Panc1 (cell line): ENCODE measurements around the gene PITX1. TPM values are rescaled to one million over a fixed set of nuclear protein-coding genes. Genes with fewer than 3 reads are reported as not detected.

Experiments used
- ATAC-seq: fragments of 200-7000 bp; cut with Tn5 transposase; 2 replicates; pipeline ENCODE4 v1.9.1; 2020; ENCODE audit warnings: mild to moderate bottlenecking, moderate library complexity
- BruUV-seq: library from RNA; stranded (reverse); fragments of 400-500 nt; replicated peaks from 2 replicates; lab custom pipeline; 2021; lab: Mats Ljungman, UMichigan
- CTCF ChIA-PET: fragments of 300-600 bp; sonication (Branson Sonifier 250); formaldehyde crosslinking; loops from one replicate; lab custom pipeline; 2022; ENCODE audit warnings: antibody characterized with exemption; lab: Charles Lee
- POLR2A ChIA-PET: fragments of 300-600 bp; sonication (Branson Sonifier 250); formaldehyde crosslinking; loops from one replicate; lab custom pipeline; 2022; ENCODE audit warnings: antibody characterized with exemption; lab: Charles Lee
- DNase-seq: peaks from one replicate; pipeline ENCODE4 v3.0.0-alpha.2; 2010; ENCODE audit warnings: low read depth, low spot score
- H3K27ac ChIP-seq: 2 replicates; pipeline ENCODE4 v1.5.1; 2011; ENCODE audit warnings: mild to moderate bottlenecking, low read length, inconsistent platforms
- H3K27me3 ChIP-seq: fragments of 200-500 bp; sonication (Bioruptor generic); 2 replicates; pipeline ENCODE4 v1.6.0; 2014; ENCODE audit warnings: low read length, inconsistent platforms; ENCODE audit not compliant: control insufficient read depth, insufficient read depth
- H3K36me3 ChIP-seq: fragments of 200-500 bp; sonication (Bioruptor generic); 2 replicates; pipeline ENCODE4 v1.5.1; 2014; ENCODE audit warnings: inconsistent platforms, mild to moderate bottlenecking, low read length, moderate library complexity; ENCODE audit not compliant: control insufficient read depth, insufficient read depth
- H3K4me1 ChIP-seq: 2 replicates; pipeline ENCODE4 v1.5.1; 2011; ENCODE audit warnings: inconsistent platforms, mild to moderate bottlenecking, low read length, moderate library complexity; ENCODE audit not compliant: control insufficient read depth, insufficient read depth
- H3K4me3 ChIP-seq, 2 experiments: 2 replicates each; pipeline ENCODE4 v1.5.1; 2011 to 2012; ENCODE audit warnings: low read depth in 2 of 2, low read length in 2 of 2, mild to moderate bottlenecking in 2 of 2, inconsistent platforms in 1 of 2, moderate library complexity in 1 of 2
- H3K9me3 ChIP-seq: fragments of 200-500 bp; sonication (Bioruptor generic); 2 replicates; pipeline ENCODE4 v1.5.1; 2014; ENCODE audit warnings: low read depth, mild to moderate bottlenecking, inconsistent platforms, low read length, moderate library complexity; ENCODE audit not compliant: control insufficient read depth, insufficient read depth
- POLR2AphosphoS5 ChIP-seq: IDR thresholded peaks from 2 replicates; pipeline ENCODE4 v1.6.1; 2012; ENCODE audit warnings: mild to moderate bottlenecking, low read depth, low read length, moderate library complexity
- SIN3A ChIP-seq: IDR thresholded peaks from 2 replicates; pipeline ENCODE4 v1.6.1; 2012; ENCODE audit warnings: low read depth, mild to moderate bottlenecking, low read length, moderate library complexity, borderline replicate concordance; ENCODE audit not compliant: insufficient read depth
- TCF7L2 ChIP-seq: IDR thresholded peaks from 2 replicates; pipeline ENCODE4 v1.6.1; 2011; ENCODE audit warnings: mild to moderate bottlenecking, low read depth, low read length, inconsistent platforms
- in situ Hi-C: cut with HindIII; loops from 2 replicates; pipeline ENCODE4 v1.10.0; 2016; ENCODE audit warnings: low sequenced_read_pairs, low pct_unique_long_range_greater_than_20kb
- intact Hi-C: fragments of 100-400 bp; cut with micrococcal nuclease; formaldehyde crosslinking; loops from one replicate; pipeline ENCODE4 v1.10.0; 2022; ENCODE audit not compliant: unreplicated experiment
- total RNA-seq: library from RNA; stranded (reverse); gene quantifications from one replicate; pipeline ENCODE4 v1.2.1, GENCODE V29; 2021; ENCODE audit not compliant: unreplicated experiment
- TF ChIP-seq, protein P1 (sequence below), 2 experiments: IDR thresholded peaks; 2 replicates each; pipeline ENCODE4 v1.6.1; 2011 to 2012; ENCODE audit warnings: low read depth in 2 of 2, control low read depth in 1 of 2, low read length in 1 of 2, mild to moderate bottlenecking in 1 of 2, moderate library complexity in 1 of 2; ENCODE audit not compliant: insufficient read depth in 1 of 2
- TF ChIP-seq, protein P2 (sequence below): fragments of 450-650 bp; IDR thresholded peaks from 2 replicates; pipeline ENCODE4 v1.5.1; 2017; ENCODE audit warnings: mild to moderate bottlenecking

Gene PITX1
- total RNA-seq, 1 experiment from 2014 or later, result 41.5 TPM

DNA sequence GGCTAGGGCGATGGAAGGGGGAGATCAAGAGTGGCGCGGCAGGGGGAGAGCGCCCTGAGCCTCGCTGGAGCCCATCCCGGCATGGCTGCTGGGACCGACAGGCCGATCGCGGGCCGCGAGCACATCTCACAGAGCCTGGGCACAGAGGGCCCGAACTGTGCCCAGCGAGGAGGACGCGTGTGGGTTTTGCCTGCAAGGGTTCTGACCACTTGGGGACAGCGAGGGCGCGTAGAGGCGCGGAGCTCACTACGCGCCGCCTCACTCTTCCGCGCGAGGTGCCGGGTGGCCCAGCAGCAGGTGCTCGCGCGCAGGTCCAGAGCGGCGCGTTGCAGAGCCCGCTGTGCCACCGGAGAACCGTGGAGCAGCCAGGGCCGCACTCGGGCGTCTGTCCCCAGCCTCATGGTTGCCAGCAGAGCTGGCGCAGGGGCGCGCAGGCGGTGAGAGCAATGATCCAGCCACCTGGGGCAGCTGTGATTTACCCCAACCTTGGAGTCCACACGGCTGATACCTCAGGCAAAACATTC is 16.3 kb upstream of the PITX1 start:
- Histone ChIP-seq H3K9me3 (no peaks in the 10 kb centered on the region), H3K4me3 (no peak overlapping the region), H3K27ac (no peak overlapping the region), H3K27me3 (no peaks in the 10 kb centered on the region), H3K4me1 (no peaks in the 10 kb centered on the region), H3K36me3 (no peaks in the 10 kb centered on the region)
- DNase-seq (no peak), ATAC-seq (no peak)
- ChIA-PET POLR2A (no interaction called here), CTCF (no interaction called here)
- in situ Hi-C loops, result no loop called here
- intact Hi-C loops, result no loop called here
- BruUV-seq, result no TSS peak
- TF ChIP-seq SIN3A, result no peak
- no peak for TF ChIP-seq TCF7L2
- TF ChIP-seq, protein P1, sequence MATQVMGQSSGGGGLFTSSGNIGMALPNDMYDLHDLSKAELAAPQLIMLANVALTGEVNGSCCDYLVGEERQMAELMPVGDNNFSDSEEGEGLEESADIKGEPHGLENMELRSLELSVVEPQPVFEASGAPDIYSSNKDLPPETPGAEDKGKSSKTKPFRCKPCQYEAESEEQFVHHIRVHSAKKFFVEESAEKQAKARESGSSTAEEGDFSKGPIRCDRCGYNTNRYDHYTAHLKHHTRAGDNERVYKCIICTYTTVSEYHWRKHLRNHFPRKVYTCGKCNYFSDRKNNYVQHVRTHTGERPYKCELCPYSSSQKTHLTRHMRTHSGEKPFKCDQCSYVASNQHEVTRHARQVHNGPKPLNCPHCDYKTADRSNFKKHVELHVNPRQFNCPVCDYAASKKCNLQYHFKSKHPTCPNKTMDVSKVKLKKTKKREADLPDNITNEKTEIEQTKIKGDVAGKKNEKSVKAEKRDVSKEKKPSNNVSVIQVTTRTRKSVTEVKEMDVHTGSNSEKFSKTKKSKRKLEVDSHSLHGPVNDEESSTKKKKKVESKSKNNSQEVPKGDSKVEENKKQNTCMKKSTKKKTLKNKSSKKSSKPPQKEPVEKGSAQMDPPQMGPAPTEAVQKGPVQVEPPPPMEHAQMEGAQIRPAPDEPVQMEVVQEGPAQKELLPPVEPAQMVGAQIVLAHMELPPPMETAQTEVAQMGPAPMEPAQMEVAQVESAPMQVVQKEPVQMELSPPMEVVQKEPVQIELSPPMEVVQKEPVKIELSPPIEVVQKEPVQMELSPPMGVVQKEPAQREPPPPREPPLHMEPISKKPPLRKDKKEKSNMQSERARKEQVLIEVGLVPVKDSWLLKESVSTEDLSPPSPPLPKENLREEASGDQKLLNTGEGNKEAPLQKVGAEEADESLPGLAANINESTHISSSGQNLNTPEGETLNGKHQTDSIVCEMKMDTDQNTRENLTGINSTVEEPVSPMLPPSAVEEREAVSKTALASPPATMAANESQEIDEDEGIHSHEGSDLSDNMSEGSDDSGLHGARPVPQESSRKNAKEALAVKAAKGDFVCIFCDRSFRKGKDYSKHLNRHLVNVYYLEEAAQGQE (IDR thresholded peaks at IDR 0.05; ENCODE audit: insufficient read depth in 1 of 2, low read depth in 2 of 2, low read length in 1 of 2), result no peak
- no peak for TF ChIP-seq POLR2AphosphoS5
- TF ChIP-seq, protein P2, sequence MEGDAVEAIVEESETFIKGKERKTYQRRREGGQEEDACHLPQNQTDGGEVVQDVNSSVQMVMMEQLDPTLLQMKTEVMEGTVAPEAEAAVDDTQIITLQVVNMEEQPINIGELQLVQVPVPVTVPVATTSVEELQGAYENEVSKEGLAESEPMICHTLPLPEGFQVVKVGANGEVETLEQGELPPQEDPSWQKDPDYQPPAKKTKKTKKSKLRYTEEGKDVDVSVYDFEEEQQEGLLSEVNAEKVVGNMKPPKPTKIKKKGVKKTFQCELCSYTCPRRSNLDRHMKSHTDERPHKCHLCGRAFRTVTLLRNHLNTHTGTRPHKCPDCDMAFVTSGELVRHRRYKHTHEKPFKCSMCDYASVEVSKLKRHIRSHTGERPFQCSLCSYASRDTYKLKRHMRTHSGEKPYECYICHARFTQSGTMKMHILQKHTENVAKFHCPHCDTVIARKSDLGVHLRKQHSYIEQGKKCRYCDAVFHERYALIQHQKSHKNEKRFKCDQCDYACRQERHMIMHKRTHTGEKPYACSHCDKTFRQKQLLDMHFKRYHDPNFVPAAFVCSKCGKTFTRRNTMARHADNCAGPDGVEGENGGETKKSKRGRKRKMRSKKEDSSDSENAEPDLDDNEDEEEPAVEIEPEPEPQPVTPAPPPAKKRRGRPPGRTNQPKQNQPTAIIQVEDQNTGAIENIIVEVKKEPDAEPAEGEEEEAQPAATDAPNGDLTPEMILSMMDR, result no peak

DNA sequence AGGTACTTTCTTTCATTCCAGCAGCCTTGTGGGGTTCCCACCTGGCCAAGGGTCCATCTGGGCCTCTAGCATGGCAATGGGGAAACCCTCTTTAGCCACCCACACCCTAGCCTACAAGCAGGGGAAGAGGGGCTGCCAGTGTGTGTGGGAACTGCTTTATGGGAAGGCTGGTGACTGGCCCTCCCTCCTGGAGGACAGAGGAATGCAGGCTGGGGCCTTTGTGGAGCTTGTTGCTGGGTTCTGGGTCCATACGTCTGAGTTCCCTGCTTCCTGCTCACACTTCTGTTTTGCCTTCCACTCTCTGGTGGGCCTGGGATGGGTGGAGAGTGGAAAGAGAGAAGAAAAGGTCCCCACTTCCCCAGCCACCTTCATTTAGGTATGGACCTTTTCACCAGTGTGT is 14.9 kb upstream of the PITX1 start:
- ATAC-seq, result no peak
- Histone ChIP-seq H3K27ac (no peak overlapping the region), H3K9me3 (no peaks in the 10 kb centered on the region), H3K36me3 (no peaks in the 10 kb centered on the region), H3K4me3 (no peak overlapping the region), H3K27me3 (no peaks in the 10 kb centered on the region), H3K4me1 (no peaks in the 10 kb centered on the region)
- in situ Hi-C loops (no loop called here), intact Hi-C loops (no loop called here)
- ChIA-PET CTCF (no interaction called here), POLR2A (interaction anchor here (0.6 kb wide), 1 partner anchor 182 kb away, joined by 6 read pairs; no protein-coding TSS in a partner anchor)
- DNase-seq, result no peak
- no TSS peak for BruUV-seq
- TF ChIP-seq, protein P1 (IDR thresholded peaks at IDR 0.05; ENCODE audit: insufficient read depth in 1 of 2, low read depth in 2 of 2, low read length in 1 of 2), result no peak
- TF ChIP-seq SIN3A (no peak), TCF7L2 (no peak), POLR2AphosphoS5 (no peak)
- TF ChIP-seq, protein P2, result no peak
